Heart right ventricle (tissue), 16 donors: Measurements from ENCODE around the gene C4BPA. TPM values are rescaled to one million over a fixed set of nuclear protein-coding genes. Genes with fewer than 3 reads are reported as not detected.

ENCODE experiments used
- ATAC-seq, 8 donors: fragments of 200-7000 bp; cut with Tn5 transposase; one replicate each; pipeline ENCODE4 v1.9.1; 2020; ENCODE audit warnings: mild to moderate bottlenecking in 8 of 8, moderate library complexity in 8 of 8, moderate number of reproducible peaks in 1 of 8
- DNase-seq, 2 donors: peaks; one replicate each; pipeline ENCODE4 v3.0.0-alpha.2; 2020
- H3K27ac ChIP-seq, 10 donors: fragments of 200-600 bp; sonication (generic) in 2 of 10; one replicate each; pipeline versions ENCODE4 v1.5.0 to v1.8.0; 2020 to 2022; ENCODE audit warnings: mild to moderate bottlenecking in 3 of 10
- H3K27me3 ChIP-seq, 7 donors: fragments of 200-600 bp; one replicate each; pipeline ENCODE4 v1.8.0; 2021 to 2022; ENCODE audit warnings: mild to moderate bottlenecking in 2 of 7
- H3K36me3 ChIP-seq, 9 donors: fragments of 200-600 bp; sonication (generic) in 1 of 9; one replicate each; pipeline versions ENCODE4 v1.5.0 to v1.8.0; 2020 to 2022; ENCODE audit warnings: mild to moderate bottlenecking in 2 of 9
- H3K4me1 ChIP-seq, 9 donors: fragments of 200-600 bp; sonication (generic) in 1 of 9; one replicate each; pipeline versions ENCODE4 v1.5.0 to v1.8.0; 2020 to 2022; ENCODE audit warnings: mild to moderate bottlenecking in 4 of 9
- H3K4me3 ChIP-seq, 10 donors: fragments of 200-600 bp; sonication (generic) in 2 of 10; one replicate each; pipeline versions ENCODE4 v1.5.0 to v1.8.0; 2020 to 2022; ENCODE audit warnings: mild to moderate bottlenecking in 7 of 10, moderate library complexity in 2 of 10
- H3K9me3 ChIP-seq, 11 donors: fragments of 200-600 bp in 10 of 11; sonication (generic) in 2 of 11; one replicate each; pipeline versions ENCODE4 v1.5.0 to v1.8.0; 2013 to 2022; ENCODE audit warnings: mild to moderate bottlenecking in 2 of 11, control low read depth in 1 of 11, moderate library complexity in 1 of 11
- WGBS, 2 donors: extraction: QIAGEN DNeasy Blood & Tissue Kit; methylation state at CpG; one replicate each; pipeline ENCODE4 v1.1.7; 2013; ENCODE audit warnings: inconsistent platforms in 1 of 2; 5-methylcytosine and 5-hydroxymethylcytosine counted together
- intact Hi-C, 10 donors: fragments of 100-400 bp; cut with DNase I; formaldehyde crosslinking; loops; one replicate each; pipeline versions ENCODE4 v1.11.1 to v1.14.2; 2022
- polyA plus RNA-seq, 2 donors: library from polyadenylated mRNA; stranded (reverse); fragments of 200-250 nt; gene quantifications; one replicate each; pipeline ENCODE4 v1.2.3, GENCODE V29; 2013
- total RNA-seq, 10 donors: library from RNA; stranded (reverse); fragmentation: NEBNext Ultra II Directional in 3 of 10; extraction: Animal tissue kit (Norgen Biotek cat#: 25700) in 3 of 10; gene quantifications; one replicate each; pipeline versions ENCODE4 v1.2.1 to v1.2.4, GENCODE V29; 2021 to 2023
- TF ChIP-seq, protein P1 (sequence below), 9 donors: fragments of 200-600 bp; sonication (generic) in 2 of 9; IDR thresholded peaks; one replicate each; pipeline versions ENCODE4 v1.5.0 to v1.8.0; 2021 to 2022; ENCODE audit warnings: antibody characterized with exemption in 9 of 9, mild to moderate bottlenecking in 5 of 9, moderate library complexity in 1 of 9
- donor health status: Arrhythmogenic right ventricular cardiomyopathy.
- donor health status: ischemic (EF 13 %, LVEDD 7.1; RV severe dilation, severe dysfunction).
- donor health status: healthy with polysubstance abuse.
- donor health status: DM: no; HTN: yes; CAD: no.
- donor health status: DM: no; HTN: no; CAD: no.
- donor health status: ischemic (EF 25% LVEDD 6.9; RV normal size, moderate dysfunction).
- donor health status: ischemic (EF 25% LVEDD 5.7; RV mildly dilated, moderate dysfunction).
- donor health status: healthy.
- donor health status: DM: yes; HTN: yes; CAD: no.
- donor health status: Ischemic cardiomyopathy.
- donor health status: ischemic (EF 35%, LVEDD 5.7; RV mildly dilated, moderate dysfunction).
- donor health status: nonischemic (EF 11% LVEDD 7.7; RV severe dilation, severe dysfunction).
- donor health status: DM: yes; HTN: yes; CAD: no.
- donor health status: PGD.
- donor health status: ischemic (EF 29% LVEDD 5.4; RV normal size, mild dysfunction).
- donor health status: nonischemic (EF 23%, LVEDD 6.1; RV moderate dilation, normal function).

C4BPA gene
- total and polyA plus RNA-seq, 12 donors = not detected

DNA sequence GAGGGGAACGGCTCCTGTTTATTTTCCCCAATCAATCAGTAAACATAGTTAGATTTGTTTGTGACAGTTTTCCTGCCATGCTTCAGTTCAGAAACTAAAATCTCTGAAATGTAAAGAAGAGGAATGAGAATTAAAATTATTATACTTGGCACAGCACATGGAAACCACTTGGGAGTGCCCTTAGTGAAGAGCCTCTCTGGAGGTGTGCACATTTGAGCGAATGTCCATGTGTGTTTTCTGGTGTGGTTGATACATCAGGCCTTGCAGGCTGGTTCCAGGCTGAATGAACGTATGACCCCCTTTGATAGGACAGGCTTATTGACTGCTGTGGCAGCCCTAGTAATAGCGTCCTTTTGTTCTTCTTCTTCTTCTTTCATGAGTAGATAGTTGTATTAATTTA is 27.1 kb downstream of the C4BPA start:
- DNase-seq (no peak), ATAC-seq (no peak)
- peaks cover 0 to 8% (median 0%) of the 10 kb centered on the region in 9 donors for H3K4me1 ChIP-seq
- no peak overlapping the region for H3K4me3 ChIP-seq
- H3K27me3 ChIP-seq = no peaks in the 10 kb centered on the region
- peaks cover 0 to 45% (median 29%) of the 10 kb centered on the region in 11 donors for H3K9me3 ChIP-seq
- no peak overlapping the region for H3K27ac ChIP-seq
- TF ChIP-seq, protein P1, sequence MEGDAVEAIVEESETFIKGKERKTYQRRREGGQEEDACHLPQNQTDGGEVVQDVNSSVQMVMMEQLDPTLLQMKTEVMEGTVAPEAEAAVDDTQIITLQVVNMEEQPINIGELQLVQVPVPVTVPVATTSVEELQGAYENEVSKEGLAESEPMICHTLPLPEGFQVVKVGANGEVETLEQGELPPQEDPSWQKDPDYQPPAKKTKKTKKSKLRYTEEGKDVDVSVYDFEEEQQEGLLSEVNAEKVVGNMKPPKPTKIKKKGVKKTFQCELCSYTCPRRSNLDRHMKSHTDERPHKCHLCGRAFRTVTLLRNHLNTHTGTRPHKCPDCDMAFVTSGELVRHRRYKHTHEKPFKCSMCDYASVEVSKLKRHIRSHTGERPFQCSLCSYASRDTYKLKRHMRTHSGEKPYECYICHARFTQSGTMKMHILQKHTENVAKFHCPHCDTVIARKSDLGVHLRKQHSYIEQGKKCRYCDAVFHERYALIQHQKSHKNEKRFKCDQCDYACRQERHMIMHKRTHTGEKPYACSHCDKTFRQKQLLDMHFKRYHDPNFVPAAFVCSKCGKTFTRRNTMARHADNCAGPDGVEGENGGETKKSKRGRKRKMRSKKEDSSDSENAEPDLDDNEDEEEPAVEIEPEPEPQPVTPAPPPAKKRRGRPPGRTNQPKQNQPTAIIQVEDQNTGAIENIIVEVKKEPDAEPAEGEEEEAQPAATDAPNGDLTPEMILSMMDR (IDR thresholded peaks at IDR 0.05) = no peak
- no peaks in the 10 kb centered on the region for H3K36me3 ChIP-seq
- 92 to 94% methylated on average over 4 of the region's 4 CpGs for WGBS, 2 donors
- intact Hi-C loops = no loop called here

DNA sequence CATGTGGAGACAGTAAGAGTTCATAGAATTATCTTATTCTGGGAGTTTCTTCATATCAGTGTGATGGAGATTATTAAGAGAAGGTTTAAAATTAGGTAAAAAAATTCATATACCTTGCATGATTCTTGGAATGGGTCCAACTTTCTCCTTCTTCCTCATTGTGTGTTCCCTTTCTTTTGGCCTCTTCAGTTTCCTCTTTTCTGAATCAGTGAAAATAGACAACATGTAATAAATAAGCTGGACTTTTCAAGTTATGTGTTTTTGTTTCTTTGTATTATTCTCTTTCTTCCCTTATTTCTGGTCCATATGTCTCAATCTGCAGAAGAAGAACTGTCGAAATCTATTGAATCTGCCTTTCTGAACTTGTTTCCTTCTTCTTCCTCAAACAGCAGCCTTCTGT is 30.5 kb downstream of the C4BPA start:
- H3K9me3 ChIP-seq = peaks cover 0 to 21% (median 7%) of the 10 kb centered on the region in 11 donors
- no peaks in the 10 kb centered on the region for H3K36me3 ChIP-seq
- peak overlapping the region in 1 of 10 donors; percentile 10 for H3K27ac ChIP-seq
- DNase-seq (no peak), ATAC-seq (no peak)
- intact Hi-C loops = no loop called here
- 88 to 93% methylated on average over 1 of the region's 1 CpG for WGBS, 2 donors
- TF ChIP-seq, protein P1 (IDR thresholded peaks at IDR 0.05) = no peak
- peaks cover 0 to 8% (median 0%) of the 10 kb centered on the region in 9 donors for H3K4me1 ChIP-seq
- no peak overlapping the region for H3K4me3 ChIP-seq
- H3K27me3 ChIP-seq = no peaks in the 10 kb centered on the region

DNA sequence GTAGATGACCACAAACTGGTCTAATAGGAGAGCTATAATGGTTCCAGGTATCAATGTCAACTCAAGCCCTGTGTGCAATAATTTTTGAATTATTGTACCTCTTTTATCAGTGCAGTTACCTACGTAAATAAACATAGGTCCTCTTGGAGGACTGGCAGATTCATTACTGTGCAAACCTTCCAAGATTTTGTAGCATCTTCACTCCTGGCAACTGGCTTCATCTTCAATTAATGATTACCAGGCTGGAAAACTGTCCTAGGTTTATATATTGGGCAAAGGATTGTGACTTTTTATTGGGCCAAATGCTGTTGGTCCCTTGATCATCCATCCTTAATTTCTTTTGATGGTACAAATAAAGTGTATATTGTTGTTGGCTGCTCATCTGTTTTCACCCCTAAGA is 35.6 kb downstream of the C4BPA start:
- no peak for ATAC-seq

DNA sequence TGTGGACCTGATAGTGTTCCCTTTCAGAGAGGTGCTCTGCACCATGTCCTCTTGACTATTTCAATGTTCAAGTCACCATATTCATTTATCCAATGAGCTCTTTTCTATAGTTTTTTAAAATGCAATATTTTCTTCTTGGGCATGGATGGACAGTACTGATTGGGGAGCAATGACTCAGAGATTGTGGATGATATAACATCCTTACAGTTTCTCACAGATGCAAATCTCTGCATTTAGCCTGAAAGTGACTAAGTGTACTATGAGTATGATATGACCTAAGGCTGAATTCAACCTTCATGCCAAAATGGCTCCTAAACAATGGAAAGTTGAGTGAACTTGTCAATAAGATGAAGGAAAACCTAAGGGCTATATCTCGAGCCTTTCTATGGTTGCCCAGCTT is 36.5 kb downstream of the C4BPA start:
- peaks cover 0 to under 1% (median 0%) of the 10 kb centered on the region in 9 donors for H3K4me1 ChIP-seq
- intact Hi-C loops = no loop called here
- ATAC-seq = no peak
- DNase-seq = no peak
- 73% methylated on average over 1 of the region's 1 CpG for WGBS, 2 donors
- H3K27ac ChIP-seq = no peak overlapping the region
- no peaks in the 10 kb centered on the region for H3K9me3 ChIP-seq
- H3K27me3 ChIP-seq = no peaks in the 10 kb centered on the region
- H3K36me3 ChIP-seq = no peaks in the 10 kb centered on the region
- no peak overlapping the region for H3K4me3 ChIP-seq
- TF ChIP-seq, protein P1 (IDR thresholded peaks at IDR 0.05) = no peak

More for the DNA sequence above, 35.6 kb downstream of the C4BPA start:
- Histone ChIP-seq H3K4me3 (no peak overlapping the region), H3K27ac (no peak overlapping the region), H3K27me3 (no peaks in the 10 kb centered on the region), H3K36me3 (no peaks in the 10 kb centered on the region), H3K4me1 (peaks cover 0 to 8% (median 0%) of the 10 kb centered on the region in 9 donors), H3K9me3 (no peaks in the 10 kb centered on the region)
- intact Hi-C loops = no loop called here
- TF ChIP-seq, protein P1 (IDR thresholded peaks at IDR 0.05) = no peak
- DNase-seq = no peak
- WGBS, 2 donors = 81 to 96% methylated on average over 1 of the region's 1 CpG
